HepG2 (cell line): ENCODE measurements around the gene ELAC2. TPM values are rescaled to one million over a fixed set of nuclear protein-coding genes. Genes with fewer than 3 reads are reported as not detected.

Source experiments
- ARID2 ChIP-seq: sonication (generic); formaldehyde crosslinking; IDR thresholded peaks from 2 replicates; pipeline ENCODE4 v1.8.1; 2022; ENCODE audit warnings: mild to moderate bottlenecking, missing genetic modification reagents, borderline replicate concordance
- BCL6 ChIP-seq: IDR thresholded peaks from 2 replicates; pipeline ENCODE4 v1.6.1; 2016; ENCODE audit warnings: missing genetic modification reagents, missing compliant biosample characterization
- BRCA1 ChIP-seq: sonication (generic); formaldehyde crosslinking; IDR thresholded peaks from 2 replicates; pipeline ENCODE4 v1.4.0; 2020; ENCODE audit warnings: missing genetic modification reagents
- CBX1 ChIP-seq: IDR thresholded peaks from one replicate; pipeline ENCODE4 v1.6.1; 2016; ENCODE audit warnings: antibody characterized with exemption, low read depth
- ELF3 ChIP-seq: IDR thresholded peaks from 2 replicates; pipeline ENCODE4 v1.6.1; 2016; ENCODE audit warnings: missing genetic modification reagents, missing compliant biosample characterization
- JARID2 ChIP-seq: sonication (generic); formaldehyde crosslinking; IDR thresholded peaks from 2 replicates; pipeline ENCODE4 v1.8.1; 2023; ENCODE audit warnings: missing genetic modification reagents, inconsistent platforms; ENCODE audit not compliant: insufficient replicate concordance
- KMT2B ChIP-seq: IDR thresholded peaks from 2 replicates; pipeline ENCODE4 v1.6.1; 2016; ENCODE audit warnings: missing genetic modification reagents, missing compliant biosample characterization
- MED1 ChIP-seq: sonication (generic); formaldehyde crosslinking; IDR thresholded peaks from 2 replicates; pipeline ENCODE4 v1.4.0; 2020; ENCODE audit warnings: missing genetic modification reagents
- MLLT10 ChIP-seq: sonication (generic); formaldehyde crosslinking; IDR thresholded peaks from 2 replicates; pipeline ENCODE4 v1.4.0; 2020; ENCODE audit warnings: missing genetic modification reagents
- NR2F2 ChIP-seq: IDR thresholded peaks from 2 replicates; pipeline ENCODE4 v1.6.1; 2012; ENCODE audit warnings: low read depth, inconsistent platforms, borderline replicate concordance
- REXO4 ChIP-seq: sonication (generic); formaldehyde crosslinking; IDR thresholded peaks from 2 replicates; pipeline ENCODE4 v1.8.0; 2022; ENCODE audit warnings: missing genetic modification reagents, mild to moderate bottlenecking, borderline replicate concordance
- RFXAP ChIP-seq: sonication (generic); formaldehyde crosslinking; IDR thresholded peaks from 2 replicates; pipeline ENCODE4 v1.4.0; 2020; ENCODE audit warnings: missing genetic modification reagents, borderline replicate concordance
- TBX3 ChIP-seq: fragments of 450-650 bp; IDR thresholded peaks from 2 replicates; pipeline ENCODE4 v1.6.1; 2017; ENCODE audit warnings: antibody characterized with exemption, mild to moderate bottlenecking, inconsistent platforms, borderline replicate concordance
- TFDP2 ChIP-seq: sonication (generic); formaldehyde crosslinking; IDR thresholded peaks from 2 replicates; pipeline ENCODE4 v1.4.0; 2020; ENCODE audit warnings: missing genetic modification reagents
- ZNF567 ChIP-seq: sonication (generic); formaldehyde crosslinking; IDR thresholded peaks from 2 replicates; pipeline ENCODE4 v1.8.1; 2023; ENCODE audit warnings: mild to moderate bottlenecking, missing genetic modification reagents, borderline replicate concordance
- polyA plus RNA-seq, 8 experiments: library from polyadenylated mRNA; depleted of rRNA in 3 of 8; stranded (reverse) in 7 of 8; unstranded in 1 of 8; fragments of >200 nt; fragmentation: Illumina TruSeq in 4 of 8; extraction: Trizol in 4 of 8; gene quantifications; 2 replicates each; pipeline versions ENCODE4 v1.2.1 to v1.2.3, GENCODE V29; 2011 to 2016; ENCODE audit warnings: low read depth in 4 of 8, missing spikeins in 1 of 8, mixed read lengths in 1 of 8; ENCODE audit not compliant: insufficient read depth in 1 of 8
- total RNA-seq, 5 experiments: library from RNA; depleted of rRNA; stranded (reverse); fragments of >200 nt; fragmentation: Illumina TruSeq; extraction: Trizol; gene quantifications; 2 replicates each; pipeline ENCODE4 v1.2.3, GENCODE V29; 2016; ENCODE audit warnings: low read depth in 1 of 5
- TF ChIP-seq, protein P1 (sequence below): IDR thresholded peaks from 2 replicates; pipeline ENCODE4 v1.6.1; 2016; ENCODE audit warnings: mild to moderate bottlenecking
- TF ChIP-seq, protein P2 (sequence below), 2 experiments: fragments of 450-650 bp in 1 of 2; sonication (generic) in 1 of 2; formaldehyde crosslinking in 1 of 2; IDR thresholded peaks; 2 replicates each; pipeline versions ENCODE4 v1.6.1 to v1.8.0; 2016 to 2022; ENCODE audit warnings: antibody characterized with exemption in 1 of 2, mild to moderate bottlenecking in 1 of 2, missing genetic modification reagents in 1 of 2

ELAC2 gene
- total and polyA plus RNA-seq, 2 of the 13 experiments (the other 11 are each of a cell fraction or from before 2014, with no cell fraction given), result 35.6 to 50.4 TPM

GRCh38 chr17:13017655-13018459 is at the start of gene ELAC2 (continued):
- TF ChIP-seq MLLT10 (CRISPR knock-in tag) (no peak), KMT2B (CRISPR knock-in tag) (peak; percentile 78), ELF3 (peak; percentile 63), MED1 (peak; percentile 53; the same call in 1 of the 2 replicates), CBX1 (no peak), NR2F2 (peak; percentile 11; the same call in 1 of the 2 replicates), BCL6 (peak; percentile 31; the same call in 1 of the 2 replicates), TFDP2 (CRISPR knock-in tag) (peak; percentile 73), RFXAP (CRISPR knock-in tag) (peak; percentile 48; the same call in 1 of the 2 replicates), ZNF567 (CRISPR knock-in tag) (peak; percentile 67; the same call in 1 of the 2 replicates), JARID2 (no peak), TBX3 (peak; percentile 89; the same call in 1 of the 2 replicates), BRCA1 (0 out of 2 replicates have a peak, but pooled peaks have one; percentile 23), ARID2 (CRISPR knock-in tag) (peak; percentile 94), REXO4 (CRISPR knock-in tag) (no peak)
- TF ChIP-seq, protein P1, sequence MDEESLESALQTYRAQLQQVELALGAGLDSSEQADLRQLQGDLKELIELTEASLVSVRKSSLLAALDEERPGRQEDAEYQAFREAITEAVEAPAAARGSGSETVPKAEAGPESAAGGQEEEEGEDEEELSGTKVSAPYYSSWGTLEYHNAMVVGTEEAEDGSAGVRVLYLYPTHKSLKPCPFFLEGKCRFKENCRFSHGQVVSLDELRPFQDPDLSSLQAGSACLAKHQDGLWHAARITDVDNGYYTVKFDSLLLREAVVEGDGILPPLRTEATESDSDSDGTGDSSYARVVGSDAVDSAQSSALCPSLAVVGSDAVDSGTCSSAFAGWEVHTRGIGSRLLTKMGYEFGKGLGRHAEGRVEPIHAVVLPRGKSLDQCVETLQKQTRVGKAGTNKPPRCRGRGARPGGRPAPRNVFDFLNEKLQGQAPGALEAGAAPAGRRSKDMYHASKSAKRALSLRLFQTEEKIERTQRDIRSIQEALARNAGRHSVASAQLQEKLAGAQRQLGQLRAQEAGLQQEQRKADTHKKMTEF, result peak; percentile 70; the same call in 1 of the 2 replicates
- TF ChIP-seq, protein P2, sequence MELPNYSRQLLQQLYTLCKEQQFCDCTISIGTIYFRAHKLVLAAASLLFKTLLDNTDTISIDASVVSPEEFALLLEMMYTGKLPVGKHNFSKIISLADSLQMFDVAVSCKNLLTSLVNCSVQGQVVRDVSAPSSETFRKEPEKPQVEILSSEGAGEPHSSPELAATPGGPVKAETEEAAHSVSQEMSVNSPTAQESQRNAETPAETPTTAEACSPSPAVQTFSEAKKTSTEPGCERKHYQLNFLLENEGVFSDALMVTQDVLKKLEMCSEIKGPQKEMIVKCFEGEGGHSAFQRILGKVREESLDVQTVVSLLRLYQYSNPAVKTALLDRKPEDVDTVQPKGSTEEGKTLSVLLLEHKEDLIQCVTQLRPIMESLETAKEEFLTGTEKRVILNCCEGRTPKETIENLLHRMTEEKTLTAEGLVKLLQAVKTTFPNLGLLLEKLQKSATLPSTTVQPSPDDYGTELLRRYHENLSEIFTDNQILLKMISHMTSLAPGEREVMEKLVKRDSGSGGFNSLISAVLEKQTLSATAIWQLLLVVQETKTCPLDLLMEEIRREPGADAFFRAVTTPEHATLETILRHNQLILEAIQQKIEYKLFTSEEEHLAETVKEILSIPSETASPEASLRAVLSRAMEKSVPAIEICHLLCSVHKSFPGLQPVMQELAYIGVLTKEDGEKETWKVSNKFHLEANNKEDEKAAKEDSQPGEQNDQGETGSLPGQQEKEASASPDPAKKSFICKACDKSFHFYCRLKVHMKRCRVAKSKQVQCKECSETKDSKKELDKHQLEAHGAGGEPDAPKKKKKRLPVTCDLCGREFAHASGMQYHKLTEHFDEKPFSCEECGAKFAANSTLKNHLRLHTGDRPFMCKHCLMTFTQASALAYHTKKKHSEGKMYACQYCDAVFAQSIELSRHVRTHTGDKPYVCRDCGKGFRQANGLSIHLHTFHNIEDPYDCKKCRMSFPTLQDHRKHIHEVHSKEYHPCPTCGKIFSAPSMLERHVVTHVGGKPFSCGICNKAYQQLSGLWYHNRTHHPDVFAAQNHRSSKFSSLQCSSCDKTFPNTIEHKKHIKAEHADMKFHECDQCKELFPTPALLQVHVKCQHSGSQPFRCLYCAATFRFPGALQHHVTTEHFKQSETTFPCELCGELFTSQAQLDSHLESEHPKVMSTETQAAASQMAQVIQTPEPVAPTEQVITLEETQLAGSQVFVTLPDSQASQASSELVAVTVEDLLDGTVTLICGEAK (IDR thresholded peaks at IDR 0.05), result peak; percentile 72
- TF ChIP-seq, protein P2 (CRISPR knock-in tag; IDR thresholded peaks at IDR 0.05), result peak; percentile 46; the same call in 1 of the 2 replicates
